Mesendoderm (in vitro differentiated cells): Measurements from ENCODE around the gene EIF4G2.

Experiments
- DNase-seq: peaks from one replicate; pipeline ENCODE4 v3.0.0; 2013
- H2AK5ac ChIP-seq: 2 replicates; pipeline ENCODE4 v1.6.1; 2013; ENCODE audit warnings: low read length, inconsistent platforms
- H2BK120ac ChIP-seq: 2 replicates; pipeline ENCODE4 v1.6.1; 2013; ENCODE audit warnings: low read depth, mild to moderate bottlenecking, low read length, moderate library complexity, mixed read lengths
- H2BK15ac ChIP-seq: replicated peaks from 2 replicates; pipeline ENCODE4 v1.6.1; 2013; ENCODE audit warnings: low read depth, mild to moderate bottlenecking, moderate library complexity
- H2BK5ac ChIP-seq: 2 replicates; pipeline ENCODE4 v1.6.1; 2013; ENCODE audit warnings: low read length, inconsistent platforms
- H3K18ac ChIP-seq: 2 replicates; pipeline ENCODE4 v1.6.1; 2013; ENCODE audit warnings: mild to moderate bottlenecking, low read length, mixed read lengths
- H3K23ac ChIP-seq: one replicate; pipeline ENCODE4 v1.6.1; 2013; ENCODE audit warnings: low read length
- H3K27ac ChIP-seq: 2 replicates; pipeline ENCODE4 v1.5.1; 2013; ENCODE audit warnings: low read depth, mild to moderate bottlenecking, inconsistent platforms, low read length, moderate library complexity
- H3K27me3 ChIP-seq: 2 replicates; pipeline ENCODE4 v1.6.1; 2013; ENCODE audit warnings: low read length, control low read depth, mild to moderate bottlenecking, inconsistent platforms; ENCODE audit not compliant: insufficient read depth, poor library complexity
- H3K36me3 ChIP-seq: 2 replicates; pipeline ENCODE4 v1.6.1; 2013; ENCODE audit warnings: low read length, inconsistent platforms; ENCODE audit not compliant: control insufficient read depth, insufficient read depth
- H3K4ac ChIP-seq: one replicate; pipeline ENCODE4 v1.6.1; 2013; ENCODE audit warnings: low read depth, mild to moderate bottlenecking, low read length, moderate library complexity
- H3K4me1 ChIP-seq: 2 replicates; pipeline ENCODE4 v1.6.1; 2013; ENCODE audit warnings: low read depth, low read length, inconsistent platforms; ENCODE audit not compliant: control insufficient read depth
- H3K4me2 ChIP-seq: 2 replicates; pipeline ENCODE4 v1.6.1; 2013; ENCODE audit warnings: low read length
- H3K4me3 ChIP-seq: 2 replicates; pipeline ENCODE4 v1.5.1; 2013; ENCODE audit warnings: mild to moderate bottlenecking, low read length
- H3K56ac ChIP-seq: one replicate; pipeline ENCODE4 v1.6.1; 2013; ENCODE audit warnings: low read length
- H3K79me1 ChIP-seq: 2 replicates; pipeline ENCODE4 v1.6.1; 2013; ENCODE audit warnings: low read length, inconsistent platforms
- H3K79me2 ChIP-seq: 2 replicates; pipeline ENCODE4 v1.6.1; 2013; ENCODE audit warnings: mild to moderate bottlenecking, low read length; ENCODE audit not compliant: control insufficient read depth, insufficient read depth
- H3K9ac ChIP-seq: 2 replicates; pipeline ENCODE4 v1.6.1; 2013; ENCODE audit warnings: low read length, inconsistent platforms
- H4K5ac ChIP-seq: one replicate; pipeline ENCODE4 v1.6.1; 2013; ENCODE audit warnings: low read length
- H4K8ac ChIP-seq: one replicate; pipeline ENCODE4 v1.6.1; 2013; ENCODE audit warnings: low read depth, mild to moderate bottlenecking, control low read depth, low read length, moderate library complexity
- WGBS: extraction: QIAGEN DNeasy Blood & Tissue Kit; methylation state at CpG from one replicate; pipeline ENCODE4 v1.1.7; 2013; ENCODE audit warnings: low lambda C conversion rate, missing lambda C conversion rate; ENCODE audit not compliant: insufficient coverage; ENCODE audit errors: extremely low coverage; 5-methylcytosine and 5-hydroxymethylcytosine counted together

The EIF4G2 gene

DNA sequence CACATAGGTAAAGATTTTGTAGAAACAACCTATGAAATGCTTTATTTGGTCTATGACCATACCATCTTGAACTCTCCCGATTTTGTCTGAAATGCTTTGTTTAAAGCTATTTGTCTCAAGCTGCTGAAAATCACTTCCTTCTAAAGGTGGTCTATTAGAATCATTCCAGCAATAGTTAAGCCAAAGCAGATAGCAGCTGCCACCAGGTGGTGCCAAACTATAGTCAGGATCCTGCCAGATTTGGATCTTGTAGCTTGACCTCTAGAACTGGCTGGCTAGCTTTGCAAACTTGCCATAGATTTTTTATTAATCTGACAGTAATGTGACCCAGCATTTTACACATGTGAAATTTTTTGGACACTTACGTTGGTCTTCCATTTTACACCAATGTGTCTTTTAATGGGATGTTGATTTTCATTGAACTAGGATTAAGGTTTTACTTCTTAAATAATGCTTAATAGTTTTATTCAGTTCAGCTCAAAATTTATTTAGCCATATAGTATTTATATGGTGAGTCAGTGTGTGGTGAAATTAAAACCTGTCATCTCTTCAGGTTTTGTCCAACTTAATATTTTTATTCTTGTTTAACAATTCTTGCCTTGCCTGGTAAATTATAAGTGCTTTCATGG, 38.0 kb downstream of the EIF4G2 start:
- H2BK5ac ChIP-seq = no peak overlapping the region

DNA sequence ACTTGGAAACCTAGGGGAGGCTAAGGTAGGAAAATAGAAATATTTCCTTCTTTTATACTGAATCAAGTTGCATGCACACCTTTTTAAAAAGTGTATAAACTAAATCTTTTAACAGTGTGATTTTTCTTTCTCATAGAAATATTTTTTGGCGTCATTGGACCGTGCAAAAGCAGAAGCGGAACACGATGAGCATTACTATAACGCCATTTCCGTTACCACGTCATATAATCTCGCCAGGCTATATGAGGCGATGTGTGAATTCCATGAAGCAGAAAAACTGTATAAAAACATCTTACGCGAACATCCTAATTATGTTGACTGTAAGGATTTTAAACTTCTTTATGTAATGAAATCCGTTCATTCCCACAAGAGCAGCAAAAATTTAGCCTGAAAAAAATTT, 44.3 kb downstream of the EIF4G2 start:
- no peak overlapping the region for H2BK120ac ChIP-seq
- H3K4me3 ChIP-seq = no peak overlapping the region
- H3K9ac ChIP-seq = no peak overlapping the region
- no peak overlapping the region for H3K56ac ChIP-seq
- H2BK15ac ChIP-seq = no peak overlapping the region
- H3K79me2 ChIP-seq = no peaks in the 10 kb centered on the region
- no peak overlapping the region for H2BK5ac ChIP-seq
- H3K4me2 ChIP-seq = no peak overlapping the region
- H3K27ac ChIP-seq = no peak overlapping the region
- WGBS = no CpG with 5 or more reads among the region's 12 CpGs
- H3K27me3 ChIP-seq = no peaks in the 10 kb centered on the region
- no peak overlapping the region for H4K8ac ChIP-seq
- no peaks in the 10 kb centered on the region for H3K4me1 ChIP-seq
- no peak overlapping the region for H2AK5ac ChIP-seq
- H3K18ac ChIP-seq = no peak overlapping the region
- no peaks in the 10 kb centered on the region for H3K79me1 ChIP-seq
- no peaks in the 10 kb centered on the region for H3K36me3 ChIP-seq
- H3K4ac ChIP-seq = no peak overlapping the region
- no peak overlapping the region for H3K23ac ChIP-seq
- H4K5ac ChIP-seq = no peak overlapping the region
- DNase-seq = no peak

More for the DNA sequence above, 38.0 kb downstream of the EIF4G2 start:
- Histone ChIP-seq H3K36me3 (peaks cover 3% of the 10 kb centered on the region), H3K4me1 (no peaks in the 10 kb centered on the region), H3K18ac (no peak overlapping the region), H3K56ac (no peak overlapping the region), H4K5ac (no peak overlapping the region), H2AK5ac (no peak overlapping the region), H3K4me3 (no peak overlapping the region), H3K9ac (no peak overlapping the region), H3K79me2 (no peaks in the 10 kb centered on the region), H3K27me3 (no peaks in the 10 kb centered on the region), H4K8ac (no peak overlapping the region), H3K4me2 (no peak overlapping the region), H3K4ac (no peak overlapping the region), H3K23ac (no peak overlapping the region), H2BK15ac (no peak overlapping the region), H3K27ac (no peak overlapping the region), H3K79me1 (no peaks in the 10 kb centered on the region), H2BK120ac (no peak overlapping the region)
- no CpG with 5 or more reads among the region's 2 CpGs for WGBS
- DNase-seq = peak; percentile 63

DNA sequence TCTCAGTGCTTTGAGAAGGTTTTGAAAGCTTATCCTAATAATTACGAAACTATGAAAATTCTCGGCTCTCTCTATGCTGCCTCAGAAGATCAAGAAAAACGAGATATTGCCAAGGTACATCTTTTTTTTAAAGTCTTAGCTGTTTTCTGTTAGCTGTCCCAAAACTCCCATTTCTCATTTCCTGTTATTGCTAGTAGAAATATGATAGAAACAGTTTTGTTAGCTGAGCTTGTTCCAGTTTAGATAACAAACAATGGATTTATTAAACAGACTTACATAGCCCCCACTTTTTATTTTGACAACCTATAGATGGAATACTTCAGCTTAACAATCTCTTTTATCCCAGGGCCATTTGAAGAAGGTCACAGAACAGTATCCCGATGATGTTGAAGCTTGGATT, 45.0 kb downstream of the EIF4G2 start:
- H3K27me3 ChIP-seq = no peaks in the 10 kb centered on the region
- no peak overlapping the region for H3K23ac ChIP-seq
- H3K4me3 ChIP-seq = no peak overlapping the region
- no peak overlapping the region for H2BK120ac ChIP-seq
- no peak overlapping the region for H4K8ac ChIP-seq
- H3K79me2 ChIP-seq = no peaks in the 10 kb centered on the region
- H3K56ac ChIP-seq = no peak overlapping the region
- no peak overlapping the region for H3K4me2 ChIP-seq
- WGBS = no CpG with 5 or more reads among the region's 4 CpGs
- H3K18ac ChIP-seq = no peak overlapping the region
- H2BK5ac ChIP-seq = no peak overlapping the region
- no peak overlapping the region for H3K9ac ChIP-seq
- no peak overlapping the region for H4K5ac ChIP-seq
- no peak for DNase-seq
- H3K79me1 ChIP-seq = no peaks in the 10 kb centered on the region
- no peak overlapping the region for H3K27ac ChIP-seq
- H3K4me1 ChIP-seq = no peaks in the 10 kb centered on the region
- no peak overlapping the region for H3K4ac ChIP-seq
- no peak overlapping the region for H2AK5ac ChIP-seq
- H3K36me3 ChIP-seq = no peaks in the 10 kb centered on the region
- H2BK15ac ChIP-seq = no peak overlapping the region

DNA sequence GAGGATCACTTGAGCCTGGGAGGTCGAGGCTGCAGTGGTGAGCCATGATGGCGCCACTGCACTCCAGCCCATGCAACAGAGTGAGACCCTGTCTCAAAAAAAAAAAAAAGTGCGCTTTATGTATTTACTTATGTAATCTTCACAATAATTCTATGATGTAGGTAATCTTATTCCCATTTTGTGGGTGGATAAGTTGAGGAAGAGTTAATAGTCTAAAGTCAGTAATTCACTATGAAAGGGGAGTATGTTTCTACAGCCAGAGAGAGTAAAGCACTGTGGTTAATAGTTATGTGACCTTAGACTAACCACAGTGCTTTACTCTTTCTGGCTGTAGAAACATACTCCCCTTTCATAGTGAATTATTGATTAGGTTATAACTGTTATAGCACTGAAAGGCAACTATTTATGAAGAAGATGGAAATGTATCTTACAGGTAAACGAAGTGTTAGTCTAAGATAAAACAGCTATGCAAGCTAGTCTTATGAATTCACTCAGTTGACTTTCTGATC, 45.8 kb downstream of the EIF4G2 start:
- Histone ChIP-seq H3K36me3 (no peaks in the 10 kb centered on the region), H3K27me3 (no peaks in the 10 kb centered on the region), H3K56ac (no peak overlapping the region), H2BK5ac (no peak overlapping the region), H3K4me3 (no peak overlapping the region), H4K5ac (no peak overlapping the region), H3K4me2 (no peak overlapping the region), H3K27ac (no peak overlapping the region), H3K4ac (no peak overlapping the region), H3K4me1 (no peaks in the 10 kb centered on the region), H4K8ac (no peak overlapping the region), H2BK120ac (no peak overlapping the region), H2BK15ac (no peak overlapping the region), H3K79me2 (no peaks in the 10 kb centered on the region), H3K9ac (no peak overlapping the region), H3K18ac (no peak overlapping the region), H2AK5ac (no peak overlapping the region), H3K23ac (no peak overlapping the region), H3K79me1 (no peaks in the 10 kb centered on the region)
- no CpG with 5 or more reads among the region's 4 CpGs for WGBS
- DNase-seq = no peak

DNA sequence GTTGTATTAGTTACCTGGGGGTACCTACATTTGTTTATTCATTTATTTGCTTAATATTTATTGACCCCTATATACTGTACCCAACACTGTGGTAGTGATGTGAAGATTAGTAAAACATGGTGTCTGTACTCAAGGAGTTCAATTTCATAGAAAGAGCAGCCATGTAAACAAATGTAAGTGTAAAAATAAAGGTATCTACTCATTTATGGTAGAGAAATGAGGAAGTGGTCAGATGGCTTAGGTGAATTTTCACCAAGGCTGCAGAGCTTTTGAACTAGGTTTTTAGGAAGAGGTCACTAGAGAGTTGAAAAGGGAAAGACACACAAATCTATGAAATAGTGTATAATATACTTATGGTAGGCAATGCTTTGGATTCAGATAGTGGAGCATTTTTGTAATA, 46.5 kb downstream of the EIF4G2 start:
- no peak overlapping the region for H2AK5ac ChIP-seq
- no peak overlapping the region for H2BK15ac ChIP-seq
- no peak overlapping the region for H2BK120ac ChIP-seq
- no peak overlapping the region for H3K23ac ChIP-seq
- H3K4me1 ChIP-seq = no peaks in the 10 kb centered on the region
- no peak for DNase-seq
- no peaks in the 10 kb centered on the region for H3K79me2 ChIP-seq
- H3K79me1 ChIP-seq = no peaks in the 10 kb centered on the region
- no peaks in the 10 kb centered on the region for H3K36me3 ChIP-seq
- H3K4ac ChIP-seq = no peak overlapping the region
- no peak overlapping the region for H3K18ac ChIP-seq
- H3K4me3 ChIP-seq = no peak overlapping the region
- no peak overlapping the region for H3K27ac ChIP-seq
- H3K9ac ChIP-seq = no peak overlapping the region
- H4K5ac ChIP-seq = no peak overlapping the region
- no peak overlapping the region for H4K8ac ChIP-seq
- H3K27me3 ChIP-seq = no peaks in the 10 kb centered on the region
- no peak overlapping the region for H3K4me2 ChIP-seq
- H2BK5ac ChIP-seq = no peak overlapping the region
- no peak overlapping the region for H3K56ac ChIP-seq

DNA sequence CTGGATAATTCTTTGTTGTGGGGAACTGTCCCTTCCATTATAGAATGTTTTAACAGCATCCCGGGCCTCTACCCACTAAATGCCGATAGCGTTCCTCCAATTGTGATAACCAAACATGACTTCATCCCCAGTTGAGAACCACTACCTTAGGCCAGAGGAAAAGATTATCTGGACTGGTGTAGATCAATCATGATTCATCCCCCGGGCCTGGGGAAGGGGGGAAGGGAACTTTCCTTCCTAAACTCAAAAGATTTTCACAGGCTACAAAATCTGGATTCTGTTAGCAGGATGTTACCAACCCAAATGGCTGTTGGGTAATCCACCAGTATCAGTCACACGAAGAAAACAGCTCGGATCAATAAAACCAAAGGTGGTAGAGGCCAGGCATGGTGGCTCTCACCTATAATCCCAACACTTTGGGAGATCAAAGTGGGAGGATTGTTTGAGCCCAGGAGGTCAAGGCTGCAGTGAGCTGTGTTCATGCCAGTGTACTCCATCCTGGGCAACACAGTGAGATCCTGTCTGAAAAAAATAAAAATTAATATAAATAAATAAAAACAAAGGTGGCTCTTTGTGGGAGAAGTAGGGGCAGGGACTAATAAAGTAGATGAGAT, 47.5 kb downstream of the EIF4G2 start:
- no CpG with 5 or more reads among the region's 6 CpGs for WGBS
- H2BK5ac ChIP-seq = no peak overlapping the region
- no peaks in the 10 kb centered on the region for H3K79me1 ChIP-seq
- no peak overlapping the region for H3K4ac ChIP-seq
- H3K4me1 ChIP-seq = no peaks in the 10 kb centered on the region
- H3K23ac ChIP-seq = no peak overlapping the region
- no peak overlapping the region for H3K4me3 ChIP-seq
- no peak overlapping the region for H2BK120ac ChIP-seq
- no peaks in the 10 kb centered on the region for H3K27me3 ChIP-seq
- H3K18ac ChIP-seq = no peak overlapping the region
- H3K79me2 ChIP-seq = no peaks in the 10 kb centered on the region
- DNase-seq = no peak
- no peak overlapping the region for H3K56ac ChIP-seq
- H2AK5ac ChIP-seq = no peak overlapping the region
- H3K27ac ChIP-seq = no peak overlapping the region
- no peaks in the 10 kb centered on the region for H3K36me3 ChIP-seq
- H4K5ac ChIP-seq = no peak overlapping the region
- H4K8ac ChIP-seq = no peak overlapping the region
- no peak overlapping the region for H2BK15ac ChIP-seq
- no peak overlapping the region for H3K4me2 ChIP-seq
- no peak overlapping the region for H3K9ac ChIP-seq
